CD4-positive, alpha-beta memory T cell (primary cell): ENCODE results near the gene LPCAT4. TPM values are rescaled to one million over a fixed set of nuclear protein-coding genes. Genes with fewer than 3 reads are reported as not detected.
"Not testable (repeated sequence)": the region's sequence is repeated elsewhere in the genome, so short reads cannot be mapped to it uniquely, and the experiment has no call there.

ENCODE experiments used
- CTCF ChIA-PET: fragments of 350-600 bp; sonication (Branson Sonifier 250); formaldehyde crosslinking; loops from one replicate; lab custom pipeline; 2021; ENCODE audit warnings: inconsistent platforms; ENCODE audit not compliant: partially characterized antibody; lab: Charles Lee
- POLR2A ChIA-PET: fragments of 350-600 bp; sonication (Branson Sonifier 250); formaldehyde crosslinking; loops from one replicate; lab custom pipeline; 2021; ENCODE audit not compliant: partially characterized antibody; lab: Charles Lee
- DNase-seq, 5 donors: peaks; one replicate each; pipeline versions ENCODE4 v3.0.0 to v3.0.0-alpha.2; 2020 to 2022; ENCODE audit warnings: mixed read lengths in 1 of 5
- H3K27ac ChIP-seq: one replicate; pipeline ENCODE4 v1.7.0; 2013; ENCODE audit warnings: low read depth, low read length
- H3K27me3 ChIP-seq: 2 replicates; pipeline ENCODE4 v1.7.0; 2013; ENCODE audit warnings: mild to moderate bottlenecking, low read length, moderate library complexity; ENCODE audit not compliant: insufficient read depth
- H3K36me3 ChIP-seq: 2 replicates; pipeline ENCODE4 v1.7.0; 2013; ENCODE audit warnings: mild to moderate bottlenecking, low read length, moderate library complexity; ENCODE audit not compliant: insufficient read depth
- H3K4me1 ChIP-seq: 2 replicates; pipeline ENCODE4 v1.7.0; 2013; ENCODE audit warnings: mild to moderate bottlenecking, low read length, moderate library complexity; ENCODE audit not compliant: insufficient read depth
- H3K4me3 ChIP-seq, 2 donors: one replicate each; pipeline ENCODE4 v1.7.0; 2013; ENCODE audit warnings: low read length in 2 of 2, mild to moderate bottlenecking in 1 of 2
- H3K9me3 ChIP-seq, 2 donors: one replicate each; pipeline ENCODE4 v1.7.0; 2013; ENCODE audit warnings: low read length in 2 of 2, control low read depth in 1 of 2; ENCODE audit not compliant: control insufficient read depth in 1 of 2
- H3K27ac Mint-ChIP-seq, 7 donors: one replicate each; pipeline ENCODE4 v1.8.0; 2020 to 2021; ENCODE audit warnings: mixed read lengths in 7 of 7, mild to moderate bottlenecking in 6 of 7, inconsistent platforms in 3 of 7, moderate library complexity in 3 of 7
- H3K27me3 Mint-ChIP-seq, 2 donors: one replicate each; pipeline ENCODE4 v1.8.0; 2020 to 2021; ENCODE audit warnings: mixed read lengths in 2 of 2
- H3K36me3 Mint-ChIP-seq, 2 donors: one replicate each; pipeline ENCODE4 v1.8.0; 2020 to 2021; ENCODE audit warnings: mixed read lengths in 2 of 2, inconsistent platforms in 1 of 2, mild to moderate bottlenecking in 1 of 2
- H3K4me1 Mint-ChIP-seq, 4 donors: one replicate each; pipeline ENCODE4 v1.8.0; 2020 to 2021; ENCODE audit warnings: mixed read lengths in 4 of 4, mild to moderate bottlenecking in 1 of 4
- H3K4me3 Mint-ChIP-seq, 8 donors: one replicate each; pipeline ENCODE4 v1.8.0; 2020 to 2021; ENCODE audit warnings: mixed read lengths in 8 of 8, mild to moderate bottlenecking in 7 of 8, moderate library complexity in 6 of 8, inconsistent platforms in 3 of 8
- H3K9me3 Mint-ChIP-seq, 8 donors: one replicate each; pipeline ENCODE4 v1.8.0; 2020 to 2021; ENCODE audit warnings: mixed read lengths in 8 of 8, mild to moderate bottlenecking in 5 of 8, inconsistent platforms in 3 of 8, moderate library complexity in 1 of 8
- intact Hi-C: fragments of 100-400 bp; cut with micrococcal nuclease; formaldehyde crosslinking; loops from one replicate; pipeline ENCODE4 v1.15.1; 2023
- polyA plus RNA-seq, 2 donors: library from polyadenylated mRNA; unstranded; fragments of 300-500 nt; fragmentation: Illumina TruSeq; gene quantifications; one replicate each; pipeline ENCODE4 v1.2.3, GENCODE V29; 2021
- total RNA-seq, 2 experiments: library from RNA; stranded (reverse); gene quantifications; one replicate each; pipeline ENCODE4 v1.2.3, GENCODE V29; 2021

LPCAT4 gene
- total and polyA plus RNA-seq, 4 experiments from 2014 or later = 19.0 to 108 (median 61.8) TPM

GRCh38 chr15:34358367-34358766, 8.6 kb downstream of the LPCAT4 start:
- intact Hi-C loops = no loop called here
- Histone ChIP-seq H3K9me3 (no peaks in the 10 kb centered on the region), H3K36me3 (peaks cover 54% of the 10 kb centered on the region), H3K4me1 (no peaks in the 10 kb centered on the region), H3K27me3 (no peaks in the 10 kb centered on the region), H3K27ac (no peak overlapping the region), H3K4me3 (no peak overlapping the region)
- Mint-ChIP-seq H3K27ac (peak overlapping the region in 1 of 7 donors; percentile 28), H3K36me3 (peaks cover 58 to 73% of the 10 kb centered on the region in 2 donors), H3K27me3 (no peaks in the 10 kb centered on the region), H3K4me1 (peaks cover 0 to 11% (median 3%) of the 10 kb centered on the region in 4 donors), H3K9me3 (peaks cover 0 to 4% (median 0%) of the 10 kb centered on the region in 8 donors), H3K4me3 (no peak overlapping the region)
- DNase-seq = no peak
- ChIA-PET CTCF (interaction anchor here (0.5 to 5.1 kb wide), 4 partner anchors 9 to 117 kb away, joined by 3 to 26 read pairs (median 4); partner anchors contain the start of gene LPCAT4), POLR2A (interaction anchor here (1.4 kb wide), 1 partner anchor 9 kb away, joined by 6 read pairs; the partner anchor contains the start of gene LPCAT4)

GRCh38 chr15:34357653-34358052, 9.3 kb downstream of the LPCAT4 start:
- H3K9me3 ChIP-seq = no peaks in the 10 kb centered on the region
- H3K27me3 ChIP-seq = no peaks in the 10 kb centered on the region
- no peaks in the 10 kb centered on the region for H3K4me1 ChIP-seq
- peaks cover 0 to 4% (median under 1%) of the 10 kb centered on the region in 4 donors for H3K4me1 Mint-ChIP-seq
- peak overlapping the region in 3 of 7 donors; percentile 22 to 79 (median 73) for H3K27ac Mint-ChIP-seq
- no peak overlapping the region for H3K4me3 Mint-ChIP-seq
- H3K4me3 ChIP-seq = no peak overlapping the region
- H3K27me3 Mint-ChIP-seq = no peaks in the 10 kb centered on the region
- intact Hi-C loops = no loop called here
- ChIA-PET POLR2A (interaction anchor here (0.7 to 1.4 kb wide), 2 partner anchors 10 to 320 kb away, joined by 3 to 6 read pairs; partner anchors contain the start of gene LPCAT4), CTCF (interaction anchor here (1.4 to 5.1 kb wide), 2 partner anchors 9 to 116 kb away, joined by 5 to 26 read pairs; partner anchors contain the start of gene LPCAT4)
- H3K36me3 Mint-ChIP-seq = peaks cover 54 to 67% of the 10 kb centered on the region in 2 donors
- H3K27ac ChIP-seq = no peak overlapping the region
- peaks cover 51% of the 10 kb centered on the region for H3K36me3 ChIP-seq
- no peak for DNase-seq
- H3K9me3 Mint-ChIP-seq = peaks cover 0 to 4% (median 0%) of the 10 kb centered on the region in 8 donors

- ChIA-PET CTCF (interaction anchor here (0.8 to 5.1 kb wide), 3 partner anchors 8 to 12 kb away, joined by 3 to 26 read pairs (median 3); partner anchors contain the start of gene LPCAT4), POLR2A (interaction anchor here (1.2 to 2.0 kb wide), 2 partner anchors 11 to 12 kb away, joined by 3 to 18 read pairs; partner anchors contain the start of genes LPCAT4, NOP10 and NUTM1)
- Mint-ChIP-seq H3K36me3 (peaks cover 34 to 48% of the 10 kb centered on the region in 2 donors), H3K27me3 (no peaks in the 10 kb centered on the region), H3K27ac (peak overlapping the region in 3 of 7 donors; percentile 17 to 80 (median 60)), H3K4me1 (peaks cover 0 to 4% (median 0%) of the 10 kb centered on the region in 4 donors), H3K4me3 (no peak overlapping the region), H3K9me3 (no peaks in the 10 kb centered on the region)
- no peaks in the 10 kb centered on the region for H3K27me3 ChIP-seq
- H3K27ac ChIP-seq = no peak overlapping the region
- DNase-seq = no peak
- H3K36me3 ChIP-seq = peaks cover 41% of the 10 kb centered on the region
- no peak overlapping the region for H3K4me3 ChIP-seq
- no peaks in the 10 kb centered on the region for H3K9me3 ChIP-seq
- no peaks in the 10 kb centered on the region for H3K4me1 ChIP-seq
- intact Hi-C loops = no loop called here
These were observed 11.8 kb downstream of the LPCAT4 start for GRCh38 chr15:34355241-34355640.

GRCh38 chr15:34354286-34354685, 12.7 kb downstream of the LPCAT4 start:
- Histone ChIP-seq H3K4me3 (no peak overlapping the region), H3K27me3 (no peaks in the 10 kb centered on the region), H3K9me3 (no peaks in the 10 kb centered on the region), H3K36me3 (peaks cover 32% of the 10 kb centered on the region), H3K4me1 (no peaks in the 10 kb centered on the region), H3K27ac (no peak overlapping the region)
- Mint-ChIP-seq H3K36me3 (peaks cover 26 to 41% of the 10 kb centered on the region in 2 donors), H3K4me3 (no peak overlapping the region), H3K27me3 (no peaks in the 10 kb centered on the region), H3K27ac (peak overlapping the region in 1 of 7 donors; percentile 74), H3K4me1 (peaks cover 0 to 3% (median 0%) of the 10 kb centered on the region in 4 donors), H3K9me3 (no peaks in the 10 kb centered on the region)
- ChIA-PET CTCF (interaction anchor here (1.1 to 5.1 kb wide), 2 partner anchors 9 to 13 kb away, joined by 3 to 26 read pairs; partner anchors contain the start of gene LPCAT4), POLR2A (interaction anchor here (1.2 to 2.0 kb wide), 2 partner anchors 11 to 12 kb away, joined by 3 to 18 read pairs; partner anchors contain the start of genes LPCAT4, NOP10 and NUTM1)
- intact Hi-C loops = no loop called here
- DNase-seq = no peak

GRCh38 chr15:34353627-34354026, 13.4 kb downstream of the LPCAT4 start:
- Mint-ChIP-seq H3K27me3 (no peaks in the 10 kb centered on the region), H3K4me3 (no peak overlapping the region), H3K9me3 (no peaks in the 10 kb centered on the region), H3K27ac (peak overlapping the region in 1 of 7 donors; percentile 47), H3K4me1 (peaks cover 0 to 3% (median 0%) of the 10 kb centered on the region in 4 donors), H3K36me3 (peaks cover 19 to 36% of the 10 kb centered on the region in 2 donors)
- Histone ChIP-seq H3K4me3 (no peak overlapping the region), H3K36me3 (peaks cover 28% of the 10 kb centered on the region), H3K4me1 (no peaks in the 10 kb centered on the region), H3K9me3 (no peaks in the 10 kb centered on the region), H3K27me3 (no peaks in the 10 kb centered on the region), H3K27ac (no peak overlapping the region)
- CTCF ChIA-PET = interaction anchor here (1.1 kb wide), 1 partner anchor 14 kb away, joined by 3 read pairs; the partner anchor contains the start of gene LPCAT4
- DNase-seq = no peak
- POLR2A ChIA-PET = no interaction called here
- intact Hi-C loops = no loop called here

- POLR2A ChIA-PET, H3K27ac Mint-ChIP-seq: not testable (repeated sequence)
These were observed 14.0 kb downstream of the LPCAT4 start for GRCh38 chr15:34352996-34353395.

GRCh38 chr15:34349769-34350168, 17.2 kb downstream of the LPCAT4 start:
- intact Hi-C loops = no loop called here
- Histone ChIP-seq H3K27ac (no peak overlapping the region), H3K36me3 (no peaks in the 10 kb centered on the region), H3K4me3 (no peak overlapping the region), H3K4me1 (no peaks in the 10 kb centered on the region), H3K27me3 (no peaks in the 10 kb centered on the region), H3K9me3 (no peaks in the 10 kb centered on the region)
- H3K9me3 Mint-ChIP-seq = no peaks in the 10 kb centered on the region
- no peaks in the 10 kb centered on the region for H3K27me3 Mint-ChIP-seq
- H3K4me3 Mint-ChIP-seq = no peak overlapping the region
- peaks cover 5 to 9% of the 10 kb centered on the region in 2 donors for H3K36me3 Mint-ChIP-seq
- ChIA-PET POLR2A (no interaction called here), CTCF (interaction anchor here (8.0 kb wide), 1 partner anchor 18 kb away, joined by 111 read pairs; the partner anchor contains the start of gene LPCAT4)
- H3K4me1 Mint-ChIP-seq = peaks cover 0 to 3% (median 0%) of the 10 kb centered on the region in 4 donors
- DNase-seq = no peak
- H3K27ac Mint-ChIP-seq = peak overlapping the region in 1 of 7 donors; percentile 7

More at GRCh38 chr15:34352996-34353395, 14.0 kb downstream of the LPCAT4 start:
- H3K4me3 ChIP-seq, intact Hi-C loops, H3K27ac ChIP-seq, H3K9me3 Mint-ChIP-seq, H3K4me1 ChIP-seq, H3K27me3 Mint-ChIP-seq, H3K4me1 Mint-ChIP-seq, H3K9me3 ChIP-seq, H3K27me3 ChIP-seq, DNase-seq, H3K4me3 Mint-ChIP-seq: not testable (repeated sequence)
- H3K36me3 ChIP-seq = peaks cover 22% of the 10 kb centered on the region
- peaks cover 15 to 31% of the 10 kb centered on the region in 2 donors for H3K36me3 Mint-ChIP-seq
- CTCF ChIA-PET = interaction anchor here (1.1 kb wide), 1 partner anchor 14 kb away, joined by 3 read pairs; the partner anchor contains the start of gene LPCAT4
